ENCODE results near the gene LDLRAP1. TPM values are rescaled to one million over a fixed set of nuclear protein-coding genes. Genes with fewer than 3 reads are reported as not detected.

LDLRAP1 gene
- total RNA-seq, 1 experiment from 2014 or later = 29.2 TPM

DNA sequence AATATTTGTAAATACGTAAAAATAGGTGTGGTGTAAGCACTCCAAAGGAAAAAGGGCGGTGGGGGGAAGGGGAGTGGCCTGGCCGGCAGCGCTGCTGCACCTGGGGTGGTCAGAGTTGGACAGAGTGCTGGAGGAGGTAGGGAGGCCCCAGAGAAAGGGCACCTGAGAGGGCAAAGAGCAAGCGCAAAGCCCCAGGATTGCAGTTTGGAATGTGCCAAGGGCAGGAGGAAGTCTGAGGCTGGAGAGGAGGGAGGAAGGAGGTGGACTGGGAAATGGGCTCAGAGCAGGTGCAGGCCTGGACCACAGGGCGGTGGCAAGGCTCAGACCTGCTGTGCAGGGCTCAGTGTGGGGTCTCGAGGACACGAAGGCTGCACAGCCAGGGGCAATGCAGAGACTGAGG lies 30.6 kb downstream of the LDLRAP1 start:
- H3K9me3 ChIP-seq (ENCODE audit: insufficient read depth, low read depth) = no peaks in the 10 kb centered on the region
- CTCF ChIA-PET = interaction anchor here (0.5 to 0.7 kb wide), 2 partner anchors 203 to 528 kb away, joined by 3 read pairs; no protein-coding TSS in a partner anchor
- H3K27me3 ChIP-seq (ENCODE audit: insufficient read depth, low read depth) = no peaks in the 10 kb centered on the region
- intact Hi-C loops (cut with micrococcal nuclease; ENCODE audit: unreplicated experiment) = loop anchor here (5.0 kb wide), 1 partner anchor 33 kb away; no protein-coding TSS in a partner anchor
- peaks cover 47% of the 10 kb centered on the region for H3K4me1 ChIP-seq (replicated peaks; ENCODE audit: insufficient read depth)
- H3K9me2 ChIP-seq (ENCODE audit: insufficient read depth) = no peaks in the 10 kb centered on the region
- TF ChIP-seq, protein P1, sequence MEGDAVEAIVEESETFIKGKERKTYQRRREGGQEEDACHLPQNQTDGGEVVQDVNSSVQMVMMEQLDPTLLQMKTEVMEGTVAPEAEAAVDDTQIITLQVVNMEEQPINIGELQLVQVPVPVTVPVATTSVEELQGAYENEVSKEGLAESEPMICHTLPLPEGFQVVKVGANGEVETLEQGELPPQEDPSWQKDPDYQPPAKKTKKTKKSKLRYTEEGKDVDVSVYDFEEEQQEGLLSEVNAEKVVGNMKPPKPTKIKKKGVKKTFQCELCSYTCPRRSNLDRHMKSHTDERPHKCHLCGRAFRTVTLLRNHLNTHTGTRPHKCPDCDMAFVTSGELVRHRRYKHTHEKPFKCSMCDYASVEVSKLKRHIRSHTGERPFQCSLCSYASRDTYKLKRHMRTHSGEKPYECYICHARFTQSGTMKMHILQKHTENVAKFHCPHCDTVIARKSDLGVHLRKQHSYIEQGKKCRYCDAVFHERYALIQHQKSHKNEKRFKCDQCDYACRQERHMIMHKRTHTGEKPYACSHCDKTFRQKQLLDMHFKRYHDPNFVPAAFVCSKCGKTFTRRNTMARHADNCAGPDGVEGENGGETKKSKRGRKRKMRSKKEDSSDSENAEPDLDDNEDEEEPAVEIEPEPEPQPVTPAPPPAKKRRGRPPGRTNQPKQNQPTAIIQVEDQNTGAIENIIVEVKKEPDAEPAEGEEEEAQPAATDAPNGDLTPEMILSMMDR (conservative IDR thresholded peaks at IDR 0.05) = no peak
- no peak for TF ChIP-seq EZH2 (IDR thresholded peaks at IDR 0.05; ENCODE audit: low read depth)
- POLR2A ChIA-PET (ENCODE audit: unreplicated experiment) = interaction anchor here (0.6 to 0.7 kb wide), 2 partner anchors 35 to 553 kb away, joined by 3 to 4 read pairs; no protein-coding TSS in a partner anchor
- no peaks in the 10 kb centered on the region for H3K79me2 ChIP-seq (ENCODE audit: low read depth)
- DNase-seq = peak; percentile 50 to 63
- H3K36me3 ChIP-seq (ENCODE audit: low read depth) = no peaks in the 10 kb centered on the region
- H3K4me2 ChIP-seq = peak overlapping the region; percentile 71
- peak overlapping the region; percentile 55 for H3K27ac ChIP-seq
- H3F3A ChIP-seq (ENCODE audit: insufficient read depth, low read depth) = peaks cover 32% of the 10 kb centered on the region
- no peaks in the 10 kb centered on the region for H4K20me1 ChIP-seq (ENCODE audit: insufficient read depth)
- no peak overlapping the region; the same call in 1 of the 2 replicates for H3K4me3 ChIP-seq
- 0 out of 2 replicates have a peak overlapping the region, but pooled peaks have one; percentile 45 for H2AFZ ChIP-seq
- no TSS peak for BruUV-seq (replicated peaks)

GRCh38 chr1:25575191-25575590 lies 31.8 kb downstream of the LDLRAP1 start:
- Histone ChIP-seq H3F3A (ENCODE audit: insufficient read depth, low read depth) (peaks cover 22% of the 10 kb centered on the region), H3K27ac (no peak overlapping the region), H3K4me2 (0 out of 2 replicates have a peak overlapping the region, but pooled peaks have one; percentile 13), H2AFZ (no peak overlapping the region), H3K9me3 (ENCODE audit: insufficient read depth, low read depth) (no peaks in the 10 kb centered on the region), H3K36me3 (ENCODE audit: low read depth) (no peaks in the 10 kb centered on the region), H4K20me1 (ENCODE audit: insufficient read depth) (no peaks in the 10 kb centered on the region), H3K4me3 (no peak overlapping the region), H3K27me3 (ENCODE audit: insufficient read depth, low read depth) (no peaks in the 10 kb centered on the region), H3K79me2 (ENCODE audit: low read depth) (no peaks in the 10 kb centered on the region), H3K4me1 (replicated peaks; ENCODE audit: insufficient read depth) (peaks cover 35% of the 10 kb centered on the region), H3K9me2 (ENCODE audit: insufficient read depth) (no peaks in the 10 kb centered on the region)
- BruUV-seq (replicated peaks) = no TSS peak
- POLR2A ChIA-PET (ENCODE audit: unreplicated experiment) = interaction anchor here (0.6 kb wide), 2 partner anchors 12 to 65 kb away, joined by 8 to 12 read pairs; no protein-coding TSS in a partner anchor
- TF ChIP-seq, protein P1 (conservative IDR thresholded peaks at IDR 0.05) = no peak
- TF ChIP-seq EZH2 (IDR thresholded peaks at IDR 0.05; ENCODE audit: low read depth) = no peak
- CTCF ChIA-PET = no interaction called here
- DNase-seq = peak in 1 of 2 experiments; percentile 52
- intact Hi-C loops (cut with micrococcal nuclease; ENCODE audit: unreplicated experiment) = no loop called here

DNA sequence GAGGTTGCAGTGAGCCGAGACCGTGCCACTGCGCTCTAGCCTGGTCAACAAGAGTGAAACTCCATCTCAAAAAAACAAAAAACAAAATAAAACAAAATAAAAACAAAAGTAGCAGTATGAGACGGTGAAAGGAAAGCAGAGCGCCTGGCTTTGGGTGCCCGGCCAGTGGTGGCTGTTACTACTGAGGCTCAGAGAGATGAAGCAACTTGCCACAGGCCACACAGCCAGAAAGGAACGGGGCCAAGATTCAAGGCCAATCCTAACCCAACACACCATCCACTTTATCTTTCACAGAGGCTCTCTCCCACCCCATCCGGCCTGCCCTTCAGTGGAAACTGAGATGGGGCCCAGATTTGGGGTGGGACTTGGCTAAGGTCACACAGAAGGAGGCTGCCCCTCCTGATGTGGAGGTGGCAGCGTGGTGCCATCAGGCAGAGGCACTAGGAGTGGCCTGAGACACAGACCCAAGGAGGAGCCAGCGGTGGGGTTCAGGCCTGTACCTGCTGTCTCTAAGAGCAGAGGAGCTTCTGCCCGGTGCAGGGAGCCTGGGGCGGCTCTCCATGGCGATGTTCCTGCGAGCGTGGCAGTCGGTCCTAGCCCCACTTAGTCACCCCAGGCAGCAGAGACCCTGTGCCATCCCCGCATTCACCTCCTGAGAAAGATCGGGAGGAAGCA lies 33.2 kb downstream of the LDLRAP1 start:
- DNase-seq = no peak
- Histone ChIP-seq H3K27me3 (ENCODE audit: insufficient read depth, low read depth) (no peaks in the 10 kb centered on the region), H3K9me3 (ENCODE audit: insufficient read depth, low read depth) (no peaks in the 10 kb centered on the region), H3K9me2 (ENCODE audit: insufficient read depth) (no peaks in the 10 kb centered on the region), H3K4me3 (no peak overlapping the region), H3K27ac (no peak overlapping the region), H3K4me2 (no peak overlapping the region), H4K20me1 (ENCODE audit: insufficient read depth) (no peaks in the 10 kb centered on the region), H3K36me3 (ENCODE audit: low read depth) (no peaks in the 10 kb centered on the region), H2AFZ (no peak overlapping the region), H3K4me1 (replicated peaks; ENCODE audit: insufficient read depth) (peaks cover 34% of the 10 kb centered on the region), H3K79me2 (ENCODE audit: low read depth) (no peaks in the 10 kb centered on the region), H3F3A (ENCODE audit: insufficient read depth, low read depth) (peaks cover 22% of the 10 kb centered on the region)
- POLR2A ChIA-PET (ENCODE audit: unreplicated experiment) = no interaction called here
- CTCF ChIA-PET = no interaction called here
- intact Hi-C loops (cut with micrococcal nuclease; ENCODE audit: unreplicated experiment) = no loop called here
- BruUV-seq (replicated peaks) = no TSS peak
- TF ChIP-seq, protein P1 (conservative IDR thresholded peaks at IDR 0.05) = no peak
- TF ChIP-seq EZH2 (IDR thresholded peaks at IDR 0.05; ENCODE audit: low read depth) = no peak

All from PC-9 (cell line).